ENCODE results near the gene MTMR8.
"Not testable (repeated sequence)": the region's sequence is repeated elsewhere in the genome, so short reads cannot be mapped to it uniquely, and the experiment has no call there.

MTMR8 gene

GRCh38 chrX:64394874-64395567 is at the start of gene MTMR8:
Gene MTMR8 (minus strand): TSS chrX:64395452. CDS start chrX:64395363, 89 bp downstream.
- DNase-seq, result peak in 2 of 3 experiments; percentile 68 to 86

DNA sequence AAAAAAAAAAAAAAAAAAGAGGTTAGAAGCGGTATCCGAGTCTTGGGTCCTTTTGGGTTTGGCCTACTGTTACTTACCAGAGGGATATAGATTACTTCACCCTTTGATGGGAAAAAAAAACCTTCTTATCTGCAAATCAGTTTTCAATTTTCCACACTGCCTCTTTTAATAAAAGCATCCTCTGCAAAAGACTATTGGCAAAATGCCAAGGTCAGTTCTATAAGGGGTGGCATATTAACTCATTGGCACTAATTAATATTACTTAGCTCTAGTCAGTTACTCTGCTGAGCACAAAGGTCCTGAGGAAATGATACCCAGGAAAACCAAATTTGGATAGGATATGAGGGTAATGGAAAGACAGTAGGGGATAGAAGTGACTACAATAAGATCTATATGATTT is 44.3 kb upstream of the MTMR8 start:
- DNase-seq, result no peak

GRCh38 chrX:64437665-64438064 is 42.4 kb upstream of the MTMR8 start:
- DNase-seq, result no peak

- no peak for DNase-seq
Measured at GRCh38 chrX:64437218-64437617, 42.0 kb upstream of the MTMR8 start.

- DNase-seq, result no peak
Measured at GRCh38 chrX:64428371-64428770, 33.1 kb upstream of the MTMR8 start.

DNA sequence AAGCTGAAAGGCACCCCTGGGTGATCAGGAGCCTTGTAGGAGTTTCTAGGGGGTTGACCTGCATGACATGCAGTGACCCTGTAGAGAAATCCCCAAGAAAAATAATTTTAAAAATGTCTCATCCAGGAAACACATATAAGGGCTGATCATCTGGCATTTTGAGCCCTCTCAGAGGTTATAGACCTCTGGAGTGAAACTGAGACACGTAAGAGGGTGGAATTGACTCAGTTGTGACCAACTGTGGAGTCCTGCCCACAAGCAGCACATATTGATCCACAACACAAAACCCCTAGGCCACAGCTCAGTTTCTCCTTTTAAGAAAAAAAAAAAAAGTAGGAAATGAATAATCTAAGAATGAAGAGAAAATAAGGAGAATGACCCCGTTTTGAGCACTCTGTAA is 32.5 kb upstream of the MTMR8 start:
- no peak for DNase-seq

DNA sequence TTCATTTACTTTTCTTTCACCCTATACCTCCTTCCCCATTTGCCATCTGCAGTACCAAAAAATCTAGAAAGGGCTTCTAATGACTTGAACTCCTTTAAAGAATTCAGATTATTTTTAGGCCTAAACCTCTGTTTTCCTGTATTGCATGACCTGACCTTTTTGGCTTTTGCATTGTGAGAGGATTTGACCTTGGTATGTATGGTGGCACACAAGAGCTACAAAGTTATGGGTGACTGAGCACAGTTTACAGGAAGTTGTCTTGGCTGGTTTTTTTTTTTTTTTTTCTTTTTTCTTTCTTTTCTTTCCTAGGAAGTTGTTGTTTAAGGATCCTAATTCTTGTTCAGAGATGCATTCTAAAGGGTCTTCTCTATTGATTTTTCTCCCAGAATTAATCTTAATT is 32.0 kb upstream of the MTMR8 start:
- DNase-seq, result no peak

DNA sequence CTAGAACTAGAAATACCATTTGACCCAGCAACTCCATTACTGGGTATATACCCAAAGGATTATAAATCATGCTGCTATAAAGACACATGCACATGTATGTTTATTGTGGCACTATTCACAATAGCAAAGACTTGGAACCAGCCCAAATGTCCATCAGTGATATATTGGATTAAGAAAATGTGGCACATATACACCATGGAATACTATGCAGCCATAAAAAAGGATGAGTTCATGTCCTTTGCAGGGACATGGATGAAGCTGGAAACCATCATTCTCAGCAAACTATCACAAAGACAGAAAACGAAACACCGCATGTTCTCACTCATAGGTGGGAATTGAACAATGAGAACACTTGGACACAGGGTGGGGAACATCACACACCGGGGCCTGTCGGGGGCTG is 14.5 kb upstream of the MTMR8 start:
- DNase-seq, result not testable (repeated sequence)

- no peak for DNase-seq
Measured at GRCh38 chrX:64398088-64398487, 2.8 kb upstream of the MTMR8 start.

- DNase-seq, result no peak
Measured at GRCh38 chrX:64395568-64395929, 297 bp upstream of the MTMR8 start.

DNA sequence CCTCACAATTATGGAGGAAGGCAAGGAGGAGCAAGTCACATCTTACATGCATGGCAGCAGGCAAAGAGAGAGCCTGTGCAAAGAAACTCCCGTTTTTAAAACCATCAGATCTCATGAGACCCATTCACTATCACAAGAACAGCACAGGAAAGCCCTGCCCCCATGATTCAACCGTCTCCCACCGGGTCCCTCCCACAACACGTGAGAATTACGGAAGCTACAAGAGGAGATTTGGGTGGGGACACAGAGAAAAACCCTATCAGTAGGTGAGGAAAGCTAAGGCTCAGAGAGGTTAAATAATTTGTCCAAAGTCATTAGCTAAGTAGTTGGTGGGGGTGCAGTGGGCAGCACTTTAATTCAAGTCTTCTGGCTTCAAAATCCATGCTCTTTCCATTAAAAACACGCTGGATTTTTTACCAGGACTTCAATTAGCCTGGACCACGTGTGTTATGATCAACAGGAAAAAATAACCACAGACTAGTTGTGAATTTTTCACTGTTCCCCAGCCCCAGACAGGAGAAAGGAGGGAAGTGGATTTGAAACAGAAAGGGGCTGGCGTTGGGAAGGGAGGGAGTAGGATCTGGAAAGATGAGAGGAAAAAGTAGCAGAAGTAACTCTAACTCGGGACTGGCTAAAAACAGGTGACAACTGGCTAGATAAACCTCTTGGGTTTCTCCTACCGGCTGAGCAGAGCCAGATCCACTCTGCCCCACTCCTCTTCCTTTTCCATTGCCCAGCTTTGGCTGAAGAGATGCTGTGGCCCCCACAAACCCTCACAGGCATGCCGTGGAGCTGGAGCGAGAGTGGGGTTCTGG is 986 bp downstream of the MTMR8 start:
- DNase-seq, result peak in 1 of 3 experiments; percentile 49

DNA sequence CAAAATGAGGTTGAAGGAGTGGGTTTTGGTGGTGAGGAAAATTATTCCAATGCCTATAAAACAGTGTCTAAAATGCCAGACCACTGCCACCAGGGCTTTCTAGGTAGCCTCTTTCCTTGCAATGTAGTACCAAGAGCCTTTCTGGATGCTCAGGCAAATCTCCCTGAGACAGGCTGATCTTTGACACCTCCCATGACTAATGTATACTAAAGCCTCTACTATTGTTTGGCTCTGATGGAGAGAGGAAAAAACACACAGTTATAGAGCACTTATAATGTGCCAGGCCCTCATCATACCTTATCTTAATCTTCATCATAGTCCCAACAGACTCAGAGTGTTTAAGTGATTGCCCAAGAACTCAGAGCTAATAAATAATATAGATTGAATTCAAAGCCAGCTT is 5.8 kb downstream of the MTMR8 start:
- DNase-seq, result no peak

GRCh38 chrX:64380789-64381188 is 14.5 kb downstream of the MTMR8 start:
- not testable (repeated sequence) for DNase-seq

DNA sequence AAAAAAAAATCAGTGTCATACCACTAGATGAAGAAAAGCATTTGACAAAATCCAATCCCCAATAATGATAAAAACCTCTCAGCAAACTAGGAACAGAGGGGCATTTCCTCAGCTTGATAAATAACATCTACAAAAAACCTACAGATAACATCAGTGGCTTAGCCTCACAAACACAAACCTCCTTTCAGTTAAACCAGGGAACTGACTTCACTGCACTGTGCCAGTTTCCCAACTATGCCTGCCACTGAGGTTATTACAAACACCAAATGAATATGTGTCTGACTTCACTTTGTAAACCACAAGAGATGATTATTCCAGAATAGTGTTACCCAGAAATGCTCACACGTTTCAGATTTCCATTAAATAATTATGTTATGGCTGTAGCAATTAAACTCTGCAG is 15.3 kb downstream of the MTMR8 start:
- no peak for DNase-seq

DNA sequence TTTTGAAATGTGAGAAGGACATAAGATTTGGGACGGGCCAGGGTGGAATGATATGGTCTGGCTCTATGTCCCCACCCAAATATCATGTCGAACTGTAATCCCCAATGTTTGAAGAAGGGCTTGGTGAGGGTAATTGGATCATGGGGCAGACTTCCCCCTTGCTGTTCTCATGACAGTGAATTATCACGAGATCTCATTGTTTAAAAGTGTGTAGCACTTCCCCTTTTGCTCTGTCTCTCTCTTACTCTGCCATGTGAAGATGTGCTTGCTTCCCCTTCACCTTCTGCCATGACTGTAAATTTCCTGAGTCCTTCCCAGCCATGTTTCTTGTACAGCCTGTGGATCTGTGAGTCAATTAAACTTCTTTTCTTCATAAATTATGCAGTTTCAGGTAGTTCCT is 17.5 kb downstream of the MTMR8 start:
- no peak for DNase-seq

- no peak for DNase-seq
Measured at GRCh38 chrX:64352081-64352480, 43.2 kb downstream of the MTMR8 start.

DNA sequence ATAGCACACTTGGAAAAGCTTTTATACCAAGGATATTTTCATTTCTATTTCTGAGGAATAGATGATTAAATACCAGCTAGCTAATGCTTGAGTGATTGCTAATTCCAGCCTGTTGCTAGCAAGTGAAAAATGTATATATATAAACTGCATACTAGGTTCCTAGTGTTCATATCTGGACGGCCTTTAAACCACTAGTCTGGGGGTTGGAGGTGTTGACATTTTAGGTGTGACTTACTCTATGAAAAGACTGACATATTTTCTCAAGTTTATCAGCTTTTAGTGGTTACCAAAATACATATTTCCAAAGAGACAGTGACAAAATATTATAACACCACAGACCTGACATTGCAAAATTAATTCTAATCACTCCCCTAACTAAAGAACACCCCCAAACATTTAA is 44.7 kb downstream of the MTMR8 start:
- DNase-seq, result no peak

DNA sequence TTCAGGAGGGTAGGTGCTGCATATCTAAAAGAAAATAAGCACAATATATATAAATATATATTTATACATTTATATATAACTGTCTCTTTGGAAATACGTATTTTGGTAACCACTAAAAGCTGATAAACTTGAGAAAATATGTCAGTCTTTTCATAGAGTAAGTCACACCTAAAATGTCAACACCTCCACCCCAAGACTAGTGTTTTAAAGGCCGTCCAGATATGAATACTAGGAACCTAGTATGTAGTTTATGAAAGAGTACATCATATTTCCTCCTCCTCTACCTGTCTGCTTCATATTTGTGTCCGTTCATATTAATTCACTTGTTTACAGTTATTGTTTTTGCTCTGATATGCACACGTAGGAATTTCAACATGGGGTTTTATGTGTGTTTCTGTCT is 45.2 kb downstream of the MTMR8 start:
- DNase-seq, result no peak

GRCh38 chrX:64342811-64343210 is 52.4 kb downstream of the MTMR8 start:
- no peak for DNase-seq

- DNase-seq, result no peak
Measured at GRCh38 chrX:64338296-64338695, 57.0 kb downstream of the MTMR8 start.

- no peak for DNase-seq
Measured at GRCh38 chrX:64334467-64334866, 60.8 kb downstream of the MTMR8 start.

DNA sequence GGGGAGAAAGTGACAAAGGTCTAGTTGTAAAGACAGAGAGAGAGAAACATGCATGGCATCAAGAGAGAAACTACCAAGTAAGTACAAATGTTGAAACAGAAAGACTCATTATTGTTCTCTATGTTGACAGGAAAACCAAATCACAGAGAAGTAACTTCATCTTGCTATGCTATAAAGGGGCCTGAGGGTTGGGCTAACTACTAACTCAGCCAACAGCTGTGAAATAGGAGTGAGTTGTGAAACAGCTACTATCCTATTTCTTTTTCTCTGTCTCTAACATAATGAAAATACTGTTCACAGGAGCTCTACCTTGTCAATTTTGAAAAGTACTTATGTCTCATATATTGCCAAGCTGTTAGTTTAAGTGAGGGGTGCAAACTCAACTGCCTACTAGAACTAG is 65.0 kb downstream of the MTMR8 start:
- DNase-seq, result no peak

GRCh38 chrX:64321507-64321906 is 73.7 kb downstream of the MTMR8 start:
- no peak for DNase-seq

DNA sequence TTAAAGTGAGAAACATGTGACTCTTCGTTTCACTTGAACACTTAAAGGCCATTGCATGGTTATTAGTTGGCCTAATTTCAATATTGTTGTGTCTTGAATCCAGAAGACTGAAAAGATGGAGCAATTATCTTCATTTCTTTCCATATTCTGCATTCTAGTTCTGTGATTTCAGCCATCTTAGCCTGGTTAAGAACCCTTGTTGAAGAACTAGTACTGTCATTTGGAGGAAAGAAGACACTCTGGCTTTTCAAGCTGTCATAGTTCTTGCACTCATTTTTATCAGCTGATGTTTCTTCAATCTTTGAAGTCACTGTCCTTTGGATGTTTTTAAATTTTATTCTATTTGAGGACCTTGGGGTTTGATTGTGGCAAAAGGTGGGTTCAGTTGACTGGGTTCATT is 81.6 kb downstream of the MTMR8 start:
- no peak for DNase-seq

- no peak for DNase-seq
Measured at GRCh38 chrX:64306712-64307111, 88.5 kb downstream of the MTMR8 start.
